ENCODE measurements around the gene OR10A5.
"Not testable (repeated sequence)": the region's sequence is repeated elsewhere in the genome, so short reads cannot be mapped to it uniquely, and the experiment has no call there.

Gene OR10A5

GRCh38 chr11:6876325-6876724, 30.8 kb downstream of the OR10A5 start, which contains the start of gene OR10A4:
Gene OR10A4, plus strand, starts transcription at chr11:6876625. Its CDS starts 23 bp downstream, at chr11:6876648.
- DNase-seq = no peak

- no peak for DNase-seq
Observed at GRCh38 chr11:6876914-6877313, 31.4 kb downstream of the OR10A5 start.

- DNase-seq = no peak
Observed at GRCh38 chr11:6882751-6883150, 37.3 kb downstream of the OR10A5 start.

- not testable (repeated sequence) for DNase-seq
Observed at GRCh38 chr11:6887711-6888110, 42.2 kb downstream of the OR10A5 start.

GRCh38 chr11:6888830-6889229, 43.3 kb downstream of the OR10A5 start:
- DNase-seq = no peak

- no peak for DNase-seq
Observed at GRCh38 chr11:6889835-6890234, 44.4 kb downstream of the OR10A5 start.

GRCh38 chr11:6892400-6892799, 46.9 kb downstream of the OR10A5 start, which contains the start of gene OR2D2:
Gene OR2D2, minus strand, starts transcription at chr11:6892500. Its CDS starts 0 bp downstream, at chr11:6892500.
- DNase-seq = no peak

- DNase-seq = no peak
Observed at GRCh38 chr11:6894097-6894496, 48.6 kb downstream of the OR10A5 start.

GRCh38 chr11:6895010-6895409, 49.5 kb downstream of the OR10A5 start:
- no peak for DNase-seq
